ENCODE data around the gene ZNF410.
"Not testable (repeated sequence)": the region's sequence is repeated elsewhere in the genome, so short reads cannot be mapped to it uniquely, and the experiment has no call there.

GRCh38 chr14:73919457-73919856 lies 32.8 kb downstream of the ZNF410 start:
- TF ChIP-seq, protein P1, sequence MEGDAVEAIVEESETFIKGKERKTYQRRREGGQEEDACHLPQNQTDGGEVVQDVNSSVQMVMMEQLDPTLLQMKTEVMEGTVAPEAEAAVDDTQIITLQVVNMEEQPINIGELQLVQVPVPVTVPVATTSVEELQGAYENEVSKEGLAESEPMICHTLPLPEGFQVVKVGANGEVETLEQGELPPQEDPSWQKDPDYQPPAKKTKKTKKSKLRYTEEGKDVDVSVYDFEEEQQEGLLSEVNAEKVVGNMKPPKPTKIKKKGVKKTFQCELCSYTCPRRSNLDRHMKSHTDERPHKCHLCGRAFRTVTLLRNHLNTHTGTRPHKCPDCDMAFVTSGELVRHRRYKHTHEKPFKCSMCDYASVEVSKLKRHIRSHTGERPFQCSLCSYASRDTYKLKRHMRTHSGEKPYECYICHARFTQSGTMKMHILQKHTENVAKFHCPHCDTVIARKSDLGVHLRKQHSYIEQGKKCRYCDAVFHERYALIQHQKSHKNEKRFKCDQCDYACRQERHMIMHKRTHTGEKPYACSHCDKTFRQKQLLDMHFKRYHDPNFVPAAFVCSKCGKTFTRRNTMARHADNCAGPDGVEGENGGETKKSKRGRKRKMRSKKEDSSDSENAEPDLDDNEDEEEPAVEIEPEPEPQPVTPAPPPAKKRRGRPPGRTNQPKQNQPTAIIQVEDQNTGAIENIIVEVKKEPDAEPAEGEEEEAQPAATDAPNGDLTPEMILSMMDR (IDR thresholded peaks at IDR 0.05), result not testable (repeated sequence)
- TF ChIP-seq POLR2A (IDR thresholded peaks at IDR 0.05), result not testable (repeated sequence)
